Measurements from ENCODE around the gene FAM177A1. TPM values are rescaled to one million over a fixed set of nuclear protein-coding genes. Genes with fewer than 3 reads are reported as not detected.

FAM177A1 gene
- 27.9 and 39.6 TPM in 2 replicates for total RNA-seq

GRCh38 chr14:35046048-35046750 is at the start of gene FAM177A1:
Gene FAM177A1 (plus strand): TSS chr14:35046272. CDS start chr14:35046464, 192 bp downstream.

GRCh38 chr14:35121887-35122695 is 76.0 kb downstream of the FAM177A1 start, which contains the start of the genes PPP2R3C and PRORP:
Gene PPP2R3C (minus strand): TSS chr14:35121990. CDS start chr14:35121959, 31 bp downstream.
Gene PRORP (plus strand): TSS chr14:35122552. CDS start chr14:35123246, 694 bp downstream.

Other genes starting within 250 kb of the FAM177A1 start
- 22.4 and 26.1 TPM in 2 replicates for gene BAZ1A, start 170.9 kb upstream of the FAM177A1 start, total RNA-seq
- 31.3 and 34.4 TPM in 2 replicates for gene SRP54, start 63.3 kb upstream of the FAM177A1 start, total RNA-seq
- 7.7 and 18.3 TPM in 2 replicates for gene PPP2R3C, start 75.7 kb downstream of the FAM177A1 start, total RNA-seq
- 30.3 and 39.1 TPM in 2 replicates for gene PRORP, start 76.3 kb downstream of the FAM177A1 start, total RNA-seq
- gene PSMA6, start 246.1 kb downstream of the FAM177A1 start, total RNA-seq, result 122 and 187 TPM in 2 replicates

Measured in mesangial cell (primary cell).